K562 (cell line): ENCODE measurements around the gene MIXL1. TPM values are rescaled to one million over a fixed set of nuclear protein-coding genes. Genes with fewer than 3 reads are reported as not detected.

Experiments
- ATAC-seq: fragments of 200-7000 bp; cut with Tn5 transposase; 3 replicates; pipeline ENCODE4 v1.9.1; 2020; ENCODE audit warnings: moderate library complexity
- BruUV-seq: library from RNA; stranded (reverse); fragments of 400-500 nt; replicated peaks from 2 replicates; lab custom pipeline; 2021; lab: Mats Ljungman, UMichigan
- CTCF ChIA-PET: fragments of 300-600 bp; formaldehyde crosslinking; extraction: SDS; loops from one replicate; lab custom pipeline; 2021; ENCODE audit warnings: low intra/inter-chr PET ratio; lab: Yijun Ruan, JAX
- POLR2A ChIA-PET: fragments of 300-600, 350-650 bp; sonication (Branson Sonifier 250); formaldehyde crosslinking; extraction: SDS; loops from one replicate; lab custom pipeline; 2021; ENCODE audit warnings: antibody characterized with exemption, inconsistent platforms; lab: Yijun Ruan, JAX
- DNase-seq, 4 experiments: peaks; one replicate each; pipeline versions ENCODE4 v3.0.0 to v3.0.0-alpha.2; 2011 to 2018; ENCODE audit warnings: low spot score in 3 of 4, mixed read lengths in 3 of 4; ENCODE audit errors: extremely low read depth in 1 of 4
- FAIRE-seq: peaks from 2 replicates; lab custom pipeline; 2011; peaks lifted over from hg19 to GRCh38; lab: Jason Lieb, UNC
- H2AFZ ChIP-seq: 2 replicates; pipeline ENCODE4 v1.6.0; 2011; ENCODE audit warnings: low read depth, low read length, control low read depth, inconsistent platforms
- H3K27ac ChIP-seq: fragments of 200-600 bp; 3 replicates; pipeline ENCODE4 v1.8.0; 2011; ENCODE audit warnings: low read depth, mild to moderate bottlenecking, control low read depth, inconsistent platforms, low read length, moderate library complexity, mixed read lengths; ENCODE audit errors: extremely low read depth
- H3K27me3 ChIP-seq, 2 experiments: fragments of 300-600 bp in 1 of 2; 2 replicates in 1 of 2; 3 replicates in 1 of 2; pipeline versions ENCODE4 v1.6.0 to v1.8.0; 2011; ENCODE audit warnings: inconsistent platforms in 2 of 2, low read length in 2 of 2, mild to moderate bottlenecking in 1 of 2, mixed read lengths in 1 of 2, moderate library complexity in 1 of 2; ENCODE audit not compliant: control insufficient read depth in 2 of 2, insufficient read depth in 2 of 2
- H3K36me3 ChIP-seq: fragments of 300-600 bp; 3 replicates; pipeline ENCODE4 v1.8.0; 2011; ENCODE audit warnings: mild to moderate bottlenecking, low read length, inconsistent platforms; ENCODE audit not compliant: control insufficient read depth, insufficient read depth
- H3K4me1 ChIP-seq, 2 experiments: fragments of 200-600 bp in 1 of 2; replicated peaks in 1 of 2; 2 replicates in 1 of 2; 3 replicates in 1 of 2; pipeline versions ENCODE4 v1.5.1 to v1.8.0; 2011; ENCODE audit warnings: inconsistent platforms in 2 of 2, low read length in 2 of 2, mild to moderate bottlenecking in 1 of 2, mixed read lengths in 1 of 2, moderate library complexity in 1 of 2; ENCODE audit not compliant: control insufficient read depth in 2 of 2, insufficient read depth in 2 of 2
- H3K4me2 ChIP-seq: 2 replicates; pipeline ENCODE4 v1.6.1; 2011; ENCODE audit warnings: low read length, control low read depth, inconsistent platforms, mixed read lengths; ENCODE audit not compliant: insufficient read depth
- H3K4me3 ChIP-seq: fragments of 200-600 bp; sonication (generic), shearing (Covaris generic); 2 replicates; pipeline ENCODE4 v1.5.1; 2016; ENCODE audit warnings: control low read depth, inconsistent platforms
- H3K79me2 ChIP-seq: fragments of 200-600 bp; 3 replicates; pipeline ENCODE4 v1.8.0; 2011; ENCODE audit warnings: low read length, inconsistent platforms; ENCODE audit not compliant: control insufficient read depth, insufficient read depth
- H3K9ac ChIP-seq, 2 experiments: 2 replicates each; pipeline versions ENCODE4 v1.6.0 to v1.6.1; 2011; ENCODE audit warnings: low read depth in 2 of 2, low read length in 2 of 2, control low read depth in 1 of 2, inconsistent platforms in 1 of 2, mild to moderate bottlenecking in 1 of 2, mixed read lengths in 1 of 2; ENCODE audit not compliant: insufficient read depth in 1 of 2
- H3K9me1 ChIP-seq: one replicate; pipeline ENCODE4 v1.6.0; 2011; ENCODE audit warnings: inconsistent platforms, mild to moderate bottlenecking, low read length, moderate library complexity; ENCODE audit not compliant: control insufficient read depth, insufficient read depth
- H3K9me3 ChIP-seq: replicated peaks from 2 replicates; pipeline ENCODE4 v1.5.1; 2011; ENCODE audit warnings: low read depth, low read length, inconsistent platforms; ENCODE audit not compliant: control insufficient read depth, insufficient read depth
- H4K20me1 ChIP-seq: replicated peaks from 2 replicates; pipeline ENCODE4 v1.6.1; 2011; ENCODE audit warnings: low read length, inconsistent platforms, mixed read lengths; ENCODE audit not compliant: control insufficient read depth, insufficient read depth
- CBX1 ChIP-seq: sonication (generic); IDR thresholded peaks from 2 replicates; pipeline ENCODE4 v1.6.1; 2016; ENCODE audit warnings: antibody characterized with exemption, low read depth, mild to moderate bottlenecking
- CHD1 ChIP-seq: fragments of 200-600 bp; sonication (generic); IDR thresholded peaks from one replicate; pipeline ENCODE4 v1.6.1; 2012; ENCODE audit warnings: mild to moderate bottlenecking, moderate library complexity, low read length, inconsistent platforms
- DACH1 ChIP-seq: fragments of 450-650 bp; IDR thresholded peaks from 2 replicates; pipeline ENCODE4 v1.6.1; 2018; ENCODE audit not compliant: partially characterized antibody
- E2F6 ChIP-seq, 2 experiments: IDR thresholded peaks; 2 replicates each; pipeline ENCODE4 v1.6.1; 2011; ENCODE audit warnings: borderline replicate concordance in 1 of 2, control low read depth in 1 of 2, low read depth in 1 of 2, low read length in 1 of 2, mild to moderate bottlenecking in 1 of 2, mixed read lengths in 1 of 2, moderate library complexity in 1 of 2; ENCODE audit not compliant: insufficient read depth in 1 of 2, insufficient read length in 1 of 2, poor library complexity in 1 of 2, severe bottlenecking in 1 of 2; ENCODE audit errors: extremely low read depth in 1 of 2
- IRF1 ChIP-seq: sonication (generic); formaldehyde crosslinking; IDR thresholded peaks from 2 replicates; pipeline ENCODE4 v1.8.0; 2022; ENCODE audit warnings: missing genetic modification reagents, mild to moderate bottlenecking, borderline replicate concordance
- JUND ChIP-seq, 2 experiments: IDR thresholded peaks; 2 replicates in 1 of 2; 3 replicates in 1 of 2; pipeline ENCODE4 v1.6.1; 2011; ENCODE audit warnings: borderline replicate concordance in 2 of 2, low read depth in 2 of 2, low read length in 2 of 2, improper control_type of control experiment in 1 of 2, missing biosample characterization in 1 of 2, missing genetic modification characterization in 1 of 2, missing genetic modification reagents in 1 of 2
- MCM2 ChIP-seq: fragments of 450-650 bp; IDR thresholded peaks from 2 replicates; pipeline ENCODE4 v1.6.1; 2017; ENCODE audit warnings: low read depth, mild to moderate bottlenecking
- NCOA4 ChIP-seq: fragments of 450-650 bp; IDR thresholded peaks from 2 replicates; pipeline ENCODE4 v1.6.1; 2018; ENCODE audit warnings: mild to moderate bottlenecking; ENCODE audit not compliant: partially characterized antibody
- POLR3A ChIP-seq: IDR thresholded peaks from 2 replicates; pipeline ENCODE4 v1.6.1; 2011; ENCODE audit warnings: borderline replicate concordance, mild to moderate bottlenecking, moderate library complexity; ENCODE audit not compliant: insufficient read length, insufficient read depth; ENCODE audit errors: extremely low read depth
- PTRF ChIP-seq: fragments of 450-650 bp; IDR thresholded peaks from 2 replicates; pipeline ENCODE4 v1.6.1; 2016; ENCODE audit warnings: mild to moderate bottlenecking, missing genetic modification characterization, missing compliant biosample characterization
- RBBP5 ChIP-seq: fragments of 200-600 bp; sonication (generic); IDR thresholded peaks from 2 replicates; pipeline ENCODE4 v1.6.1; 2012; ENCODE audit warnings: borderline replicate concordance, mild to moderate bottlenecking, low read length, control low read depth, inconsistent platforms; ENCODE audit not compliant: insufficient read depth, poor library complexity, severe bottlenecking
- ZBTB9 ChIP-seq: fragments of 450-650 bp; formaldehyde crosslinking; IDR thresholded peaks from 2 replicates; pipeline ENCODE4 v1.4.0; 2020; ENCODE audit warnings: mild to moderate bottlenecking, moderate library complexity
- ZNF197 ChIP-seq: fragments of 200-800 bp; sonication (Bioruptor generic); IDR thresholded peaks from 2 replicates; pipeline ENCODE4 v1.6.1; 2016; ENCODE audit warnings: low read depth, missing genetic modification characterization, missing compliant biosample characterization
- ZNF586 ChIP-seq: fragments of 450-650 bp; formaldehyde crosslinking; conservative IDR thresholded peaks from 2 replicates; pipeline ENCODE4 v1.4.0; 2020; ENCODE audit warnings: mild to moderate bottlenecking, moderate library complexity
- ZNF655 ChIP-seq: fragments of 250-450 bp; sonication (Bioruptor Pico); IDR thresholded peaks from 2 replicates; pipeline ENCODE4 v1.5.0; 2021
- ZNF75A ChIP-seq: fragments of 450-650 bp; formaldehyde crosslinking; IDR thresholded peaks from 2 replicates; pipeline ENCODE4 v1.4.0; 2020; ENCODE audit warnings: mild to moderate bottlenecking
- WGBS: fragments of 100-300 bp; shearing (Covaris generic); methylation state at CpG from one replicate; pipeline ENCODE4 v1.1.6; 2016; ENCODE audit warnings: low coverage, mixed read lengths; ENCODE audit not compliant: insufficient coverage; ENCODE audit errors: missing lambda C conversion rate; 5-methylcytosine and 5-hydroxymethylcytosine counted together
- in situ Hi-C: fragments of 300-500 bp; cut with MboI; formaldehyde crosslinking; loops from 4 replicates; pipeline ENCODE4 v1.15.0; 2018; ENCODE audit warnings: inconsistent platforms, mixed read lengths
- intact Hi-C: fragments of 100-400 bp; cut with micrococcal nuclease; formaldehyde crosslinking; loops from 2 replicates; pipeline ENCODE4 v1.14.2; 2022
- polyA plus RNA-seq, 8 experiments: library from polyadenylated mRNA; depleted of rRNA in 4 of 8; stranded (reverse) in 5 of 8; unstranded in 3 of 8; fragments of >200 nt; fragmentation: Nextera tagmentation in 2 of 8; fragmentation: Illumina TruSeq in 1 of 8; extraction: Ambion mirVana in 2 of 8; extraction: Trizol in 1 of 8; gene quantifications; 2 replicates each; pipeline versions ENCODE4 v1.2.1 to v1.2.3, GENCODE V29; 2011 to 2014; ENCODE audit warnings: inconsistent platforms in 1 of 8, missing spikeins in 1 of 8
- total RNA-seq, 7 experiments: library from RNA; depleted of rRNA in 6 of 7; stranded (reverse); fragments of >200 nt in 6 of 7; fragmentation: Illumina TruSeq in 2 of 7; extraction: Trizol in 2 of 7; gene quantifications; 2 replicates each; pipeline versions ENCODE4 v1.2.1 to v1.2.3, GENCODE V29; 2011 to 2021; ENCODE audit warnings: low replicate concordance in 1 of 7

Gene MIXL1
- total and polyA plus RNA-seq, 9 of the 15 experiments (the other 6 are each of a cell fraction or from before 2014, with no cell fraction given) = not detected

- no peak for TF ChIP-seq E2F6 (IDR thresholded peaks at IDR 0.05; ENCODE audit: borderline replicate concordance in 1 of 2, extremely low read depth in 1 of 2, insufficient read depth in 1 of 2, insufficient read length in 1 of 2, low read depth in 1 of 2, low read length in 1 of 2, poor library complexity in 1 of 2, severe bottlenecking in 1 of 2)
- no peak for TF ChIP-seq ZBTB9 (CRISPR knock-in tag)
- TF ChIP-seq CBX1 = no peak
- no peak for TF ChIP-seq ZNF197 (CRISPR knock-in tag)
- no peak for TF ChIP-seq JUND (IDR thresholded peaks at IDR 0.05; ENCODE audit: borderline replicate concordance, low read depth, low read length)
- TF ChIP-seq JUND (tag; IDR thresholded peaks at IDR 0.05; ENCODE audit: borderline replicate concordance, low read depth, low read length) = no peak
- TF ChIP-seq CHD1 = no peak
- TF ChIP-seq NCOA4 = no peak
- TF ChIP-seq, all 486 proteins: peak for 0
These were observed 9.8 kb downstream of the MIXL1 start (continued) for GRCh38 chr1:226233293-226233692.

GRCh38 chr1:226233806-226234205, 10.3 kb downstream of the MIXL1 start:
- WGBS = 91% methylated on average over 3 of the region's 3 CpGs
- Histone ChIP-seq H3K27me3 (no peaks in the 10 kb centered on the region), H3K79me2 (no peaks in the 10 kb centered on the region), H2AFZ (no peak overlapping the region), H3K4me3 (no peak overlapping the region), H3K36me3 (peaks cover 67% of the 10 kb centered on the region), H4K20me1 (no peaks in the 10 kb centered on the region), H3K9ac (no peak overlapping the region), H3K4me1 (no peaks in the 10 kb centered on the region), H3K27ac (no peak overlapping the region), H3K9me3 (no peaks in the 10 kb centered on the region), H3K9me1 (no peaks in the 10 kb centered on the region), H3K4me2 (no peak overlapping the region)
- no TSS peak for BruUV-seq
- intact Hi-C loops = no loop called here
- DNase-seq = no peak
- FAIRE-seq = no peak
- ChIA-PET POLR2A (interaction anchor here (0.5 to 1.0 kb wide), 3 partner anchors 10 to 145 kb away, joined by 3 to 4 read pairs (median 3); partner anchors contain the start of gene MIXL1), CTCF (no interaction called here)
- in situ Hi-C loops = no loop called here
- ATAC-seq = no peak
- TF ChIP-seq MCM2 (no peak), DACH1 (no peak), POLR3A (no peak), PTRF (no peak), ZNF655 (no peak), RBBP5 (no peak), ZNF586 (CRISPR knock-in tag) (no peak), ZNF75A (CRISPR knock-in tag) (no peak), IRF1 (no peak)
